ENCODE data around the gene PTPRG. TPM values are rescaled to one million over a fixed set of nuclear protein-coding genes. Genes with fewer than 3 reads are reported as not detected.

The PTPRG gene
- total RNA-seq, 4 donors from 2014 or later = 21.1 to 54.2 (median 30.6) TPM

GRCh38 chr3:61894988-61895935 is 333.9 kb downstream of the PTPRG start:
- peak; percentile 45 to 58 for DNase-seq
- TF ChIP-seq, protein P1, sequence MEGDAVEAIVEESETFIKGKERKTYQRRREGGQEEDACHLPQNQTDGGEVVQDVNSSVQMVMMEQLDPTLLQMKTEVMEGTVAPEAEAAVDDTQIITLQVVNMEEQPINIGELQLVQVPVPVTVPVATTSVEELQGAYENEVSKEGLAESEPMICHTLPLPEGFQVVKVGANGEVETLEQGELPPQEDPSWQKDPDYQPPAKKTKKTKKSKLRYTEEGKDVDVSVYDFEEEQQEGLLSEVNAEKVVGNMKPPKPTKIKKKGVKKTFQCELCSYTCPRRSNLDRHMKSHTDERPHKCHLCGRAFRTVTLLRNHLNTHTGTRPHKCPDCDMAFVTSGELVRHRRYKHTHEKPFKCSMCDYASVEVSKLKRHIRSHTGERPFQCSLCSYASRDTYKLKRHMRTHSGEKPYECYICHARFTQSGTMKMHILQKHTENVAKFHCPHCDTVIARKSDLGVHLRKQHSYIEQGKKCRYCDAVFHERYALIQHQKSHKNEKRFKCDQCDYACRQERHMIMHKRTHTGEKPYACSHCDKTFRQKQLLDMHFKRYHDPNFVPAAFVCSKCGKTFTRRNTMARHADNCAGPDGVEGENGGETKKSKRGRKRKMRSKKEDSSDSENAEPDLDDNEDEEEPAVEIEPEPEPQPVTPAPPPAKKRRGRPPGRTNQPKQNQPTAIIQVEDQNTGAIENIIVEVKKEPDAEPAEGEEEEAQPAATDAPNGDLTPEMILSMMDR (IDR thresholded peaks at IDR 0.05 in 4 of 5, conservative IDR thresholded peaks at IDR 0.05 in 1 of 5) = peak in 1 of 5 experiments; percentile 7
- no peak for TF ChIP-seq POLR2A (IDR thresholded peaks at IDR 0.05)
- H3K36me3 ChIP-seq = no peaks in the 10 kb centered on the region
- H3K27me3 ChIP-seq = no peaks in the 10 kb centered on the region
- no peaks in the 10 kb centered on the region for H3K9me3 ChIP-seq
- H3K27ac ChIP-seq = peak overlapping the region; percentile 35 to 69 (median 53)
- in situ Hi-C loops (cut with MboI; ENCODE audit: low sequenced_read_pairs in 4 of 4) = no loop called here
- ATAC-seq = peak; percentile 65 to 84
- no peak overlapping the region for H3K4me3 ChIP-seq
- H3K4me1 ChIP-seq = peaks cover 14 to 49% of the 10 kb centered on the region in 2 donors
- intact Hi-C loops (cut with DNase I; ENCODE audit: low total_unique reads) = no loop called here

DNA sequence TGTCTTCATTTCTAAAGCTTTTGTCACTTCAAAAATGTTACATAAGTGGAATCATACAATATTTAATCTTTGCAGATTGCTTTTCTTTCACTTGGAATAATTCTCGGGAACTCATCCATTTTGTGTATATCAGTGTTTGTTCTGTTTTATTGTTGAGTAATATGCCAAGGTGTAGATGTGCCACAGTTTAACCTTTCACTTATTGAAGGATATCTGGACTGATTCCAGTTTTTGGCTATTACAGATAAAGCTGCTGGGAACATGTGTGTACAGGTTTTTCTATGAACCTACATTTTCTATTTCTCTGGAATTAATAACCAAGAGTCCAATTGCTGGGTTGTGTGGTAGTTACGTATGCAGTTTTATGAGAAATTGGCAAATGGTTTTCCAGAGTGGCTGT is 334.9 kb downstream of the PTPRG start:
- H3K27me3 ChIP-seq = no peaks in the 10 kb centered on the region
- intact Hi-C loops (cut with DNase I; ENCODE audit: low total_unique reads) = no loop called here
- TF ChIP-seq POLR2A (IDR thresholded peaks at IDR 0.05) = no peak
- TF ChIP-seq, protein P1 (IDR thresholded peaks at IDR 0.05 in 4 of 5, conservative IDR thresholded peaks at IDR 0.05 in 1 of 5) = no peak
- H3K4me1 ChIP-seq = peaks cover 14 to 39% of the 10 kb centered on the region in 2 donors
- in situ Hi-C loops (cut with MboI; ENCODE audit: low sequenced_read_pairs in 4 of 4) = no loop called here
- H3K27ac ChIP-seq = no peak overlapping the region
- DNase-seq (no peak), ATAC-seq (no peak)
- H3K4me3 ChIP-seq = no peak overlapping the region
- H3K9me3 ChIP-seq = no peaks in the 10 kb centered on the region
- no peaks in the 10 kb centered on the region for H3K36me3 ChIP-seq

- in situ Hi-C loops (cut with MboI; ENCODE audit: low sequenced_read_pairs in 4 of 4) = no loop called here
- Histone ChIP-seq H3K27ac (no peak overlapping the region), H3K4me1 (peaks cover 14 to 37% of the 10 kb centered on the region in 2 donors), H3K4me3 (no peak overlapping the region), H3K36me3 (no peaks in the 10 kb centered on the region), H3K9me3 (no peaks in the 10 kb centered on the region), H3K27me3 (no peaks in the 10 kb centered on the region)
- DNase-seq = no peak
- intact Hi-C loops (cut with DNase I; ENCODE audit: low total_unique reads) = no loop called here
- ATAC-seq = no peak
- no peak for TF ChIP-seq POLR2A (IDR thresholded peaks at IDR 0.05)
- TF ChIP-seq, protein P1 (IDR thresholded peaks at IDR 0.05 in 4 of 5, conservative IDR thresholded peaks at IDR 0.05 in 1 of 5) = no peak
These were observed 336.5 kb downstream of the PTPRG start for GRCh38 chr3:61897848-61898247.

DNA sequence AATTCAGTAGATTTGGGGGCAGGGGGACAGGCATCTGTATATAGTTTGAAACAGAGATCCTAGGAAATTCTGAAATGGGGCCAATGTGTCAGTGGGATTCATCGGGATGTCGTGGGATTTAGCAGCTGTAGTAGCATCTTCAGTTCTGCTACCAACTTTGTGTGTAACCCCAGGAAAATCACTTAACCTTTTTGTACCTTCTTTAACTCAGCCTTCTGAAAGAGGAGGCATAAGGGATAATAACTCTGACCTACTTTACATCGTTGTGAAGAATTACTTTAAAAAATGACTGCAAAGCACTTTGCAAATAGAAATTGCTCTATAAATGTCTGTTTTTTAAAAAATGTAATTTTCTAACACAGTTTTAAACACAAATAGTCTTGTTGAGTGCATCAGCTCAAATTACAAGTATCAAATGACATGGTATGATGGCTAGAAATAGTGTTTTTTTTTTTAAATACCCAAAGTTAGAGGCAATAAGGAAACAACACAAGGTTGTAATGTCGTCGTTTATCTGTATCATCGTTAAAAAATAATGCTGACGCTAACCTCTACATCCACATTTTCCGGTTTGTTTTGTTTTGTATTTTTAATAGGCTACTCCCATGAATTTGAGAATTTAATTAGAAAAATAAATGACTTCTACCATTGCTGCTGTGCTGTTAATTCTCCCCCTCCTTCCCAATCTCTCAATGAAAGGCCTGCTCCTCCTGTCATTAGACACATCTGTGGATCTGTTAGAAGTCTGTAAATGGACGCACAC is 338.5 kb downstream of the PTPRG start:
- H3K27me3 ChIP-seq = no peaks in the 10 kb centered on the region
- DNase-seq = no peak
- H3K27ac ChIP-seq = no peak overlapping the region
- no peaks in the 10 kb centered on the region for H3K36me3 ChIP-seq
- intact Hi-C loops (cut with DNase I; ENCODE audit: low total_unique reads) (no loop called here), in situ Hi-C loops (cut with MboI; ENCODE audit: low sequenced_read_pairs in 4 of 4) (no loop called here)
- peaks cover 26 to 47% of the 10 kb centered on the region in 2 donors for H3K4me1 ChIP-seq
- TF ChIP-seq, protein P1 (IDR thresholded peaks at IDR 0.05 in 4 of 5, conservative IDR thresholded peaks at IDR 0.05 in 1 of 5) = no peak
- no peak for TF ChIP-seq POLR2A (IDR thresholded peaks at IDR 0.05)
- H3K4me3 ChIP-seq = no peak overlapping the region
- no peak for ATAC-seq
- H3K9me3 ChIP-seq = no peaks in the 10 kb centered on the region
